HG02623 (cell line): ENCODE data around the gene OR4N5.

ENCODE experiments used
- ATAC-seq: cut with Tn5 transposase; IDR thresholded peaks from one replicate; pipeline ENCODE4 v1.9.1; 2021; ENCODE audit warnings: moderate library complexity; ENCODE audit not compliant: unreplicated experiment

The OR4N5 gene

GRCh38 chr14:20194101-20194500, 55.5 kb downstream of the OR4N5 start:
- ATAC-seq, result no peak
